Esophagus squamous epithelium (tissue), 4 donors: ENCODE results near the gene TMC1.

ENCODE experiments used
- POLR2A ChIP-seq, 4 donors: fragments of 450-650 bp; IDR thresholded peaks; one replicate each; pipeline ENCODE4 v1.6.1; 2017; ENCODE audit warnings: antibody characterized with exemption in 4 of 4, mild to moderate bottlenecking in 4 of 4, moderate library complexity in 3 of 4
- TF ChIP-seq, protein P1 (sequence below), 6 experiments: fragments of 450-650 bp in 4 of 6; fragments of 200-600 bp in 2 of 6; sonication (generic) in 2 of 6; IDR thresholded peaks; one replicate each; pipeline ENCODE4 v1.5.1; 2016 to 2019; ENCODE audit warnings: antibody characterized with exemption in 6 of 6, mild to moderate bottlenecking in 4 of 6, moderate library complexity in 4 of 6

DNA sequence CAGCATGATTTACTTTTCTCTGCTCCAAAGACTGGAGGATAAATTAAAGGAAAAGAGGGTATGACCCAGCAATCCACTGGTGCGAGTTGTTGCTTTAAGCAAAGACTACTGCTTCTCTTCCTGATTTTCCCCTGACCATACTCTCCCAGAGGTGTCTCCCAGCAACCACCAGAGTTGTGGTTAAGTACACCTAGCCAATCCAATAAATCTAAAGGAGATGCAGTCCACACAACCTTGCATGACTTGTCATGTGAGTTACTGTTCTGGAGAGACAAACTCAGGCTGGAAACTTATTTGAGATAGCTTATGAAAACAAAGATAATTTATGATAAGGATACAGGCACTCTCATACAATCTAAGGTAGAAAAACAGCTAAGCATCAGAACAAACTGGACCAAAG, 11.9 kb downstream of the TMC1 start:
- TF ChIP-seq, protein P1, sequence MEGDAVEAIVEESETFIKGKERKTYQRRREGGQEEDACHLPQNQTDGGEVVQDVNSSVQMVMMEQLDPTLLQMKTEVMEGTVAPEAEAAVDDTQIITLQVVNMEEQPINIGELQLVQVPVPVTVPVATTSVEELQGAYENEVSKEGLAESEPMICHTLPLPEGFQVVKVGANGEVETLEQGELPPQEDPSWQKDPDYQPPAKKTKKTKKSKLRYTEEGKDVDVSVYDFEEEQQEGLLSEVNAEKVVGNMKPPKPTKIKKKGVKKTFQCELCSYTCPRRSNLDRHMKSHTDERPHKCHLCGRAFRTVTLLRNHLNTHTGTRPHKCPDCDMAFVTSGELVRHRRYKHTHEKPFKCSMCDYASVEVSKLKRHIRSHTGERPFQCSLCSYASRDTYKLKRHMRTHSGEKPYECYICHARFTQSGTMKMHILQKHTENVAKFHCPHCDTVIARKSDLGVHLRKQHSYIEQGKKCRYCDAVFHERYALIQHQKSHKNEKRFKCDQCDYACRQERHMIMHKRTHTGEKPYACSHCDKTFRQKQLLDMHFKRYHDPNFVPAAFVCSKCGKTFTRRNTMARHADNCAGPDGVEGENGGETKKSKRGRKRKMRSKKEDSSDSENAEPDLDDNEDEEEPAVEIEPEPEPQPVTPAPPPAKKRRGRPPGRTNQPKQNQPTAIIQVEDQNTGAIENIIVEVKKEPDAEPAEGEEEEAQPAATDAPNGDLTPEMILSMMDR (IDR thresholded peaks at IDR 0.05): no peak
- TF ChIP-seq POLR2A (IDR thresholded peaks at IDR 0.05): no peak
